ENCODE data around the gene MAS1. TPM values are rescaled to one million over a fixed set of nuclear protein-coding genes. Genes with fewer than 3 reads are reported as not detected.

MAS1 gene
- total and polyA plus RNA-seq, 2 donors (not counting 3 experiments of a cell fraction or from before 2014, with no cell fraction given): not detected

GRCh38 chr6:159931846-159932245 is 41.1 kb downstream of the MAS1 start:
- no peaks in the 10 kb centered on the region for H3K9me1 ChIP-seq (replicated peaks; ENCODE audit: control insufficient read depth, extremely low read depth, insufficient read depth, low read length)
- H3K9me3 ChIP-seq (replicated peaks; ENCODE audit: control insufficient read depth, insufficient read depth, low read length): no peaks in the 10 kb centered on the region
- TF ChIP-seq MAX (IDR thresholded peaks at IDR 0.05; ENCODE audit: insufficient read depth, insufficient read length): no peak
- no peak for TF ChIP-seq CTCF (IDR thresholded peaks at IDR 0.05; ENCODE audit: extremely low read depth in 1 of 2, insufficient read depth in 1 of 2, low read depth in 1 of 2, low read length in 2 of 2)
- no peak for TF ChIP-seq GATA2 (IDR thresholded peaks at IDR 0.05; ENCODE audit: insufficient read depth, insufficient read length, low read depth, low read length)
- no peak for TF ChIP-seq FOS (IDR thresholded peaks at IDR 0.05; ENCODE audit: borderline replicate concordance, insufficient read depth, low read length)
- no peak for TF ChIP-seq MYC (IDR thresholded peaks at IDR 0.05; ENCODE audit: low read depth, low read length)
- TF ChIP-seq EZH2 (IDR thresholded peaks at IDR 0.05; ENCODE audit: borderline replicate concordance, low read depth, low read length, severe bottlenecking): no peak
- no peak for TF ChIP-seq POLR2A (IDR thresholded peaks at IDR 0.05; ENCODE audit: low read depth, low read length)
- TF ChIP-seq JUN (IDR thresholded peaks at IDR 0.05; ENCODE audit: borderline replicate concordance, insufficient read depth, insufficient read length, low read depth): no peak
- TF ChIP-seq POLR2AphosphoS5 (IDR thresholded peaks at IDR 0.05; ENCODE audit: insufficient read depth, low read depth, low read length): no peak
- no peaks in the 10 kb centered on the region for H3K4me1 ChIP-seq (ENCODE audit: control insufficient read depth, extremely low read depth, insufficient read depth, low read length)
- H4K20me1 ChIP-seq (replicated peaks; ENCODE audit: control insufficient read depth, extremely low read depth, insufficient read depth, low read length): no peaks in the 10 kb centered on the region
- no peak for DNase-seq (ENCODE audit: low read depth, low spot score)
- H3K4me2 ChIP-seq (ENCODE audit: insufficient read depth, low read length): no peak overlapping the region
- H3K36me3 ChIP-seq (ENCODE audit: control insufficient read depth in 2 of 2, extremely low read depth in 1 of 2, insufficient read depth in 2 of 2, low read length in 2 of 2): no peaks in the 10 kb centered on the region
- no TSS peak for BruUV-seq (replicated peaks)
- no peak overlapping the region for H3K9ac ChIP-seq (replicated peaks; ENCODE audit: extremely low read depth, insufficient read depth, low read length)
- dilution Hi-C loops (cut with MboI; ENCODE audit: extremely low pct_ligation_motif_present, low sequenced_read_pairs) (no loop called here), intact Hi-C loops (cut with micrococcal nuclease) (no loop called here)
- H2AFZ ChIP-seq (ENCODE audit: low read depth, low read length): no peak overlapping the region
- FAIRE-seq: no peak
- no peak overlapping the region for H3K27ac ChIP-seq (ENCODE audit: insufficient read depth, low read depth, low read length)
- H3K27me3 ChIP-seq (ENCODE audit: control insufficient read depth in 2 of 2, insufficient read depth in 2 of 2, low read length in 2 of 2): peaks cover 0 to 3% of the 10 kb centered on the region in 2 experiments
- H3K4me3 ChIP-seq (replicated peaks in 1 of 3; ENCODE audit: insufficient read depth in 1 of 3, low read depth in 1 of 3, low read length in 3 of 3): no peak overlapping the region
- H3K79me2 ChIP-seq (ENCODE audit: control insufficient read depth, insufficient read depth, low read length): no peaks in the 10 kb centered on the region
- ChIA-PET POLR2A (no interaction called here), CTCF (no interaction called here)
